Measurements from ENCODE around the gene DPP10. TPM values are rescaled to one million over a fixed set of nuclear protein-coding genes. Genes with fewer than 3 reads are reported as not detected.

Gene DPP10
- total RNA-seq, 4 donors from 2014 or later, result 0.13 to 2.8 (median 0.48) TPM; not detected in 1

- no peak for DNase-seq (ENCODE audit: low spot score)
- TF ChIP-seq, protein P1, sequence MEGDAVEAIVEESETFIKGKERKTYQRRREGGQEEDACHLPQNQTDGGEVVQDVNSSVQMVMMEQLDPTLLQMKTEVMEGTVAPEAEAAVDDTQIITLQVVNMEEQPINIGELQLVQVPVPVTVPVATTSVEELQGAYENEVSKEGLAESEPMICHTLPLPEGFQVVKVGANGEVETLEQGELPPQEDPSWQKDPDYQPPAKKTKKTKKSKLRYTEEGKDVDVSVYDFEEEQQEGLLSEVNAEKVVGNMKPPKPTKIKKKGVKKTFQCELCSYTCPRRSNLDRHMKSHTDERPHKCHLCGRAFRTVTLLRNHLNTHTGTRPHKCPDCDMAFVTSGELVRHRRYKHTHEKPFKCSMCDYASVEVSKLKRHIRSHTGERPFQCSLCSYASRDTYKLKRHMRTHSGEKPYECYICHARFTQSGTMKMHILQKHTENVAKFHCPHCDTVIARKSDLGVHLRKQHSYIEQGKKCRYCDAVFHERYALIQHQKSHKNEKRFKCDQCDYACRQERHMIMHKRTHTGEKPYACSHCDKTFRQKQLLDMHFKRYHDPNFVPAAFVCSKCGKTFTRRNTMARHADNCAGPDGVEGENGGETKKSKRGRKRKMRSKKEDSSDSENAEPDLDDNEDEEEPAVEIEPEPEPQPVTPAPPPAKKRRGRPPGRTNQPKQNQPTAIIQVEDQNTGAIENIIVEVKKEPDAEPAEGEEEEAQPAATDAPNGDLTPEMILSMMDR (IDR thresholded peaks at IDR 0.05), result no peak
- no peak for ATAC-seq (ENCODE audit: low FRiP score)
These were observed 676.6 kb downstream of the DPP10 start for GRCh38 chr2:115119086-115119485.

DNA sequence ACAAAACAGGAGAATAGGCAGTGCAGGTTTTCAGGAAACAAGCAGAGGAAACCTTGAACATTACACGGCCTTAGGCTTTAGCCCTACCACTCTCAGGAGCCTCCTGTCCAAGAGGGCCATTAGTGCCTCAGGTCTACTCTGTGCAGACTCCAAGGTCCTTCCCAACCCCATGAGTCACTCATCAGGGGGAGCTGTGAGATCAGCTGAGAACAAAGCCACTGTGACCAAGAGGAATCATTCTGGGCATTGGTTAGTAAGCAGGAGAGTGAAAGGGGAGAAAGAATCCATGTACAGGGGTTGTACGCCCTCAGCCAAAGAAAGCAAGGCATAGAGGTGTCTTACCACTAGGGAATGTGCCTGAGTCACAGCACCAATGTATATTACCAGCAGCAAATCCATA lies 680.3 kb downstream of the DPP10 start:
- DNase-seq (ENCODE audit: low spot score) (no peak), ATAC-seq (ENCODE audit: low FRiP score) (no peak)
- TF ChIP-seq, protein P1 (IDR thresholded peaks at IDR 0.05), result no peak

DNA sequence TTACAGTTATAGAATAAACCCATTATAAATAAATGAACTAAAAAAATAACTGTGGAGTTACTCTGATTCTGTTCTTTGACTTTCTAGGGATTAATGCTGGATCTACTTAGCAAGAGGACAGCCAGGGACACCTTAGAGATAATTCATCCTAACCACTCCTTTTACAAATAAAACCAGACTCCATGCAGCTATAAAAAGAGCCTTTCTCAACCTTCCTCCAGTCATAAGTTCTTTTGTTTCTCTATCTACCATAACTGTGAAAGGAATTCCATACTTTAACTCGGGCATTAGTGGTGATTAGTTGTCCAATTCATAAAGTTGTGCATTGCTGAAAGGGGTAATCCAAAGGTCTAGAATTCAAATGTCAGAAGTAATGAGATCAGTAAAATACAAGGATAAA lies 682.4 kb downstream of the DPP10 start:
- ATAC-seq (ENCODE audit: low FRiP score) (no peak), DNase-seq (ENCODE audit: low spot score) (no peak)
- TF ChIP-seq, protein P1 (IDR thresholded peaks at IDR 0.05), result no peak

GRCh38 chr2:115129536-115129935 lies 687.1 kb downstream of the DPP10 start:
- TF ChIP-seq, protein P1 (IDR thresholded peaks at IDR 0.05), result no peak
- DNase-seq (ENCODE audit: low spot score), result no peak
- no peak for ATAC-seq (ENCODE audit: low FRiP score)

DNA sequence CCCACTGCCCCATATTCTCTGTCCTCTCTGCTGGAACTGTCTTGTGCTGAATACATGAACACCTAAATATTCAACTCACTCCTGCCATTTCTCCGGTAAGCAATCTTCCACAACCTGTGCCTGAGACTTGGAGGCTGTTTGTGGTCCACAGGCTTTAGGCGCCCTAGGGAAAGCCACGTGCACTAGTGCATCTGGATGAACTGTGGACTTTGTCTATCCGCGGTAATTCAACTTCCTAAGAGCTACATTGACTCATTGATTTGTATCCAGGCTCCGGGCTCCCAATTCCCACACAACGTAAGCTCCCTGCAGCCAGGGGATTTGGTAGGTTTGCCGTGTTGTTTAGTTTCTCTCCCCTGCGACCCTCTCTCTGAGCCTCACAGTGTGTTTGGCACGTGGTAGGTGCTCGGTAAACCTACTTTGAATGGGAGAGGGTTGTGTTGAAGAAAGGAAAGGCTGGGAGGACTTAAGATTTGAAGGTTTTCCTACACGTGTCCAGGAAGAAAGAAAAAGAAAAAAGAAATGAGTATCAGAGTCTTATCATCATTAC lies 718.2 kb downstream of the DPP10 start:
- ATAC-seq (ENCODE audit: low FRiP score) (no peak), DNase-seq (ENCODE audit: low spot score) (no peak)
- TF ChIP-seq, protein P1 (IDR thresholded peaks at IDR 0.05), result no peak

DNA sequence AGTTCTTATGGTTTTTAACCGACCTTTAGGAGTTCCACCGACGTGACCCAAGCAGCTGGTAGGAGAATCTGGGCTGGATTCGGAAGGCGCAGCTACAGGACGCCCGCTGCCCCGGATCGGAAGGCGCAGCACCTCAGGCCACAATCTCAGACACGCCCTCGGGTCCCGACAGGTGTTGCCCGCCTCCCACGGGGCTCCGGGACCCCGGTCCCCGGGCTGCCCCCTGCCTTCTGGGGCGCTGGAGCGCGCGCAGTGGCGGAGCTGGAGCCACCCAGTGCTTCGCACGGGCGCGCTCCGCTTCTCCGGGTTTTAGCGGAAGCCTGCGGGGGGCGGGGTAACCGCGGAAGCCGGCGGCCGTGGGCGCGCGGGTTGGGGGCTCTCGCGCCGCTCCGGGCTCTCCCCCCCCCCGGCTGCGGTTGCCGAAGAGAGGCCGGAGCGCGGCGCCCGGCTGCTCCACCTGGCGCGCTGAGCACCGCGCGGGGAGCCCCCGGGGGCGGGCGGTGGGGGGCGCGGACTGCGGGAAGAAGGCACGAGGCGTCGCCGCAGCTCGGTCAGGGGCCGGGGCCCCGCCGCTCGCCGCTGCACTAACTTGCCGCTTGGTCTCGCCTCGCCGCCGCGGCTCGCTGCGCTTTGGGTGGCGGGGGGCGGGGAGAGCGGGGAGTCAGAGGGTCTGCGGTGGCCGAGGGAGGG lies 718.8 kb downstream of the DPP10 start:
- DNase-seq (ENCODE audit: low spot score), result no peak
- TF ChIP-seq, protein P1 (IDR thresholded peaks at IDR 0.05), result no peak
- peak; percentile 76 for ATAC-seq (ENCODE audit: low FRiP score)

All from omental fat pad (tissue), 4 donors.